ENCODE results near the gene VN1R5.

Gene VN1R5

GRCh38 chr1:247241691-247242090, 14.2 kb upstream of the VN1R5 start:
- CTCF ChIA-PET = no interaction called here
- TF ChIP-seq CTCF (IDR thresholded peaks at IDR 0.05; ENCODE audit: control extremely low read depth, extremely low read depth, low read depth, missing control alignments) = no peak
- POLR2A ChIA-PET = no interaction called here
- DNase-seq (ENCODE audit: extremely low spot score) = no peak

GRCh38 chr1:247243524-247244137, 12.2 kb upstream of the VN1R5 start:
- CTCF ChIA-PET = no interaction called here
- DNase-seq (ENCODE audit: extremely low spot score) = no peak
- POLR2A ChIA-PET = no interaction called here
- no peak for TF ChIP-seq CTCF (IDR thresholded peaks at IDR 0.05; ENCODE audit: control extremely low read depth, extremely low read depth, low read depth, missing control alignments)

GRCh38 chr1:247246325-247247115, 9.4 kb upstream of the VN1R5 start:
- no peak for TF ChIP-seq CTCF (IDR thresholded peaks at IDR 0.05; ENCODE audit: control extremely low read depth, extremely low read depth, low read depth, missing control alignments)
- CTCF ChIA-PET = no interaction called here
- no peak for DNase-seq (ENCODE audit: extremely low spot score)
- POLR2A ChIA-PET = no interaction called here

- ChIA-PET POLR2A (no interaction called here), CTCF (no interaction called here)
- DNase-seq (ENCODE audit: extremely low spot score) = no peak
- TF ChIP-seq CTCF (IDR thresholded peaks at IDR 0.05; ENCODE audit: control extremely low read depth, extremely low read depth, low read depth, missing control alignments) = no peak
Measured at GRCh38 chr1:247247568-247247967, 8.3 kb upstream of the VN1R5 start.

GRCh38 chr1:247266053-247266452, 10.2 kb downstream of the VN1R5 start:
- CTCF ChIA-PET = no interaction called here
- DNase-seq (ENCODE audit: extremely low spot score) = no peak
- no peak for TF ChIP-seq CTCF (IDR thresholded peaks at IDR 0.05; ENCODE audit: control extremely low read depth, extremely low read depth, low read depth, missing control alignments)
- POLR2A ChIA-PET = no interaction called here

GRCh38 chr1:247268390-247269045, 12.6 kb downstream of the VN1R5 start:
- TF ChIP-seq CTCF (IDR thresholded peaks at IDR 0.05; ENCODE audit: control extremely low read depth, extremely low read depth, low read depth, missing control alignments) = no peak
- ChIA-PET POLR2A (no interaction called here), CTCF (no interaction called here)
- no peak for DNase-seq (ENCODE audit: extremely low spot score)

Measured in GM10248 (cell line).